Chondrocyte (in vitro differentiated cells): ENCODE data around the gene EIF2B1. TPM values are rescaled to one million over a fixed set of nuclear protein-coding genes. Genes with fewer than 3 reads are reported as not detected.

ENCODE experiments used
- DNase-seq: peaks from one replicate; pipeline ENCODE4 v3.0.0; 2021; ENCODE audit warnings: mixed read lengths, low spot score
- H3K27ac Mint-ChIP-seq: one replicate; pipeline ENCODE4 v1.8.0; 2021; ENCODE audit warnings: mild to moderate bottlenecking, moderate library complexity, mixed read lengths; ENCODE audit not compliant: unreplicated experiment
- H3K27me3 Mint-ChIP-seq: 2 replicates; pipeline ENCODE4 v1.8.0; 2021; ENCODE audit warnings: low read depth, mixed read lengths
- H3K36me3 Mint-ChIP-seq: 2 replicates; pipeline ENCODE4 v1.8.0; 2021; ENCODE audit warnings: low read depth, mixed read lengths
- H3K4me1 Mint-ChIP-seq: 2 replicates; pipeline ENCODE4 v1.8.0; 2021; ENCODE audit warnings: low read depth, mild to moderate bottlenecking, mixed read lengths
- H3K4me3 Mint-ChIP-seq: one replicate; pipeline ENCODE4 v1.8.0; 2021; ENCODE audit warnings: mild to moderate bottlenecking, moderate library complexity, mixed read lengths; ENCODE audit not compliant: unreplicated experiment
- H3K9me3 Mint-ChIP-seq: 2 replicates; pipeline ENCODE4 v1.8.0; 2021; ENCODE audit warnings: low read depth, mixed read lengths
- CTCF ChIP-seq: fragments of 200-600 bp; sonication (generic); IDR thresholded peaks from 2 replicates; pipeline ENCODE4 v1.5.0; 2021; ENCODE audit warnings: antibody characterized with exemption, mild to moderate bottlenecking, moderate library complexity
- long read RNA-seq: library from polyadenylated mRNA; stranded (forward); transcript quantifications from one replicate; pipeline ENCODE4 v2.0.0, GENCODE V29; 2021
- total RNA-seq: library from RNA; stranded (reverse); gene quantifications from 3 replicates; pipeline ENCODE4 v1.2.1, GENCODE V29; 2021

EIF2B1 gene
- 37.4 to 59.5 TPM (median 39.5 TPM) in 3 replicates for total RNA-seq
- long read RNA-seq, transcript EIF2B1-201 (9 exons, 2,477 nt), result major isoform, 84 of 97 reads
- long read RNA-seq, partial matches to known transcripts, result 3 of 97 reads
- long read RNA-seq, other reads (novel, unspliced or antisense), result 10 of 97 reads

GRCh38 chr12:123633379-123634141, at the start of gene EIF2B1, which contains the start of gene GTF2H3:
TSS of gene EIF2B1 (minus strand) at chr12:123633686. CDS start at chr12:123633557, 129 bp downstream.
TSS of gene GTF2H3 (plus strand) at chr12:123633829. CDS start at chr12:123633860, 31 bp downstream.
- Mint-ChIP-seq H3K9me3 (no peaks in the 10 kb centered on the region), H3K4me1 (peaks cover 21% of the 10 kb centered on the region), H3K4me3 (peak within 1 kb of the TSS; percentile 98)

GRCh38 chr12:123681605-123682004, 48.1 kb upstream of the EIF2B1 start:
- DNase-seq, result no peak
- peaks cover 14% of the 10 kb centered on the region for H3K36me3 Mint-ChIP-seq
- no peak overlapping the region for H3K27ac Mint-ChIP-seq
- no peaks in the 10 kb centered on the region for H3K4me1 Mint-ChIP-seq
- no peaks in the 10 kb centered on the region for H3K27me3 Mint-ChIP-seq
- H3K4me3 Mint-ChIP-seq, result no peak overlapping the region
- no peak for TF ChIP-seq CTCF
- H3K9me3 Mint-ChIP-seq, result no peaks in the 10 kb centered on the region

More at GRCh38 chr12:123633379-123634141, at the start of gene EIF2B1, which contains the start of gene GTF2H3:
- TF ChIP-seq CTCF, result no peak
- peaks cover 11% of the 10 kb centered on the region for H3K36me3 Mint-ChIP-seq
- H3K27ac Mint-ChIP-seq, result peak within 1 kb of the TSS; percentile 96
- DNase-seq, result peak; percentile 98
- H3K27me3 Mint-ChIP-seq, result no peaks in the 10 kb centered on the region

GRCh38 chr12:123678981-123679380, 45.5 kb upstream of the EIF2B1 start:
- no peak for TF ChIP-seq CTCF
- H3K4me3 Mint-ChIP-seq, result no peak overlapping the region
- H3K27ac Mint-ChIP-seq, result no peak overlapping the region
- peaks cover 17% of the 10 kb centered on the region for H3K36me3 Mint-ChIP-seq
- H3K9me3 Mint-ChIP-seq, result no peaks in the 10 kb centered on the region
- no peaks in the 10 kb centered on the region for H3K4me1 Mint-ChIP-seq
- no peaks in the 10 kb centered on the region for H3K27me3 Mint-ChIP-seq
- DNase-seq, result no peak

GRCh38 chr12:123676616-123677320, 43.3 kb upstream of the EIF2B1 start:
- no peak for TF ChIP-seq CTCF
- Mint-ChIP-seq H3K27ac (no peak overlapping the region), H3K36me3 (peaks cover 21% of the 10 kb centered on the region), H3K4me1 (peaks cover 6% of the 10 kb centered on the region), H3K27me3 (no peaks in the 10 kb centered on the region), H3K4me3 (no peak overlapping the region), H3K9me3 (no peaks in the 10 kb centered on the region)
- no peak for DNase-seq

GRCh38 chr12:123675436-123675835, 42.0 kb upstream of the EIF2B1 start:
- Mint-ChIP-seq H3K4me1 (peaks cover 14% of the 10 kb centered on the region), H3K27ac (no peak overlapping the region), H3K36me3 (peaks cover 14% of the 10 kb centered on the region), H3K27me3 (no peaks in the 10 kb centered on the region), H3K4me3 (no peak overlapping the region), H3K9me3 (no peaks in the 10 kb centered on the region)
- DNase-seq, result no peak
- no peak for TF ChIP-seq CTCF
